MM.1S (cell line): Measurements from ENCODE around the gene UGCG.

Experiments used
- EZH2 ChIP-seq: fragments of 300-600 bp; sonication (generic); optimal IDR thresholded peaks from 2 replicates; pipeline ENCODE3; 2017; ENCODE audit warnings: low read depth, mild to moderate bottlenecking, antibody characterized with exemption, low read length, mixed read lengths
- EZH2phosphoT487 ChIP-seq: fragments of 300-600 bp; sonication (generic); IDR thresholded peaks from 2 replicates; pipeline ENCODE4 v1.6.1; 2018; ENCODE audit warnings: antibody characterized with exemption, low read length
- TF ChIP-seq, protein P1 (sequence below): fragments of 300-600 bp; sonication (generic); IDR thresholded peaks from 2 replicates; pipeline ENCODE4 v1.5.1; 2016; ENCODE audit warnings: antibody characterized with exemption, low read length, mixed read lengths

DNA sequence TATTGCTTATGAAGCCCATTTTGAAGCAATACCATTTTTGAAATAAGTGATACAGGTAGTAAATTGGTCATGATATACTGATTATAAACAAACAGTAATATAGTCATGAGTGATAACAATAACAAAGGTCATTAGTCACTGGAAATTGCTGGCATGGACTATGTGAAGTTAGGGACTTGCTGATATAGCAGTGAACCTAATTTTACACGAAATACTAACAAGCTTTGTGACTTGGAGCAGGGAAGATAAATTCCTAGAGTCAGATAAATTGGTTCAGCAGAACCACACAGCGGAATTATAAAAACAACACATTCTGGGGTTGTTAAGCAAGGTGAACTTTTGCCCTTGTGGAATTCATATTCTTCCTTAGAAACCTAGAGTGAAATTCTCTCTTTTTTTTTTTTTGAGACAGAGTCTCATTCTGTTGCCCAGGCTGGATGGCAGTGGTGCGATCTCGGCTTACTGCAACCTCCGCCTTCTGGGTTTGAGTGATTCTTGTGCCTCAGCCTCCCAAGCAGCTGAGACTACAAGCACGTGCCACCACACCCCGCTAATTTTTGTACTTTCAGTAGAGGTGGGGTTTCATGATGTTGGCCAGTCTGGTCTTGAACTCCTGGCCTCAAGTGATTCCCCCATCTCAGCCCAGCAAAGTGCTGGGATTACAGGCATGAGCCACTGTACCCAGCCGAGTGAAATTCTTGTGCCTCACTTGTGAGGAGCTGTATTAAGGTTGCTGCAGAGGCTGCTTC lies 6.0 kb downstream of the UGCG start:
- TF ChIP-seq, protein P1, sequence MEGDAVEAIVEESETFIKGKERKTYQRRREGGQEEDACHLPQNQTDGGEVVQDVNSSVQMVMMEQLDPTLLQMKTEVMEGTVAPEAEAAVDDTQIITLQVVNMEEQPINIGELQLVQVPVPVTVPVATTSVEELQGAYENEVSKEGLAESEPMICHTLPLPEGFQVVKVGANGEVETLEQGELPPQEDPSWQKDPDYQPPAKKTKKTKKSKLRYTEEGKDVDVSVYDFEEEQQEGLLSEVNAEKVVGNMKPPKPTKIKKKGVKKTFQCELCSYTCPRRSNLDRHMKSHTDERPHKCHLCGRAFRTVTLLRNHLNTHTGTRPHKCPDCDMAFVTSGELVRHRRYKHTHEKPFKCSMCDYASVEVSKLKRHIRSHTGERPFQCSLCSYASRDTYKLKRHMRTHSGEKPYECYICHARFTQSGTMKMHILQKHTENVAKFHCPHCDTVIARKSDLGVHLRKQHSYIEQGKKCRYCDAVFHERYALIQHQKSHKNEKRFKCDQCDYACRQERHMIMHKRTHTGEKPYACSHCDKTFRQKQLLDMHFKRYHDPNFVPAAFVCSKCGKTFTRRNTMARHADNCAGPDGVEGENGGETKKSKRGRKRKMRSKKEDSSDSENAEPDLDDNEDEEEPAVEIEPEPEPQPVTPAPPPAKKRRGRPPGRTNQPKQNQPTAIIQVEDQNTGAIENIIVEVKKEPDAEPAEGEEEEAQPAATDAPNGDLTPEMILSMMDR = no peak
- TF ChIP-seq EZH2phosphoT487 = no peak
- TF ChIP-seq EZH2 = no peak
